GM12878 (cell line): ENCODE data around the gene BEGAIN. TPM values are rescaled to one million over a fixed set of nuclear protein-coding genes. Genes with fewer than 3 reads are reported as not detected.

Experiments used
- ATAC-seq: fragments of 200-7000 bp; cut with Tn5 transposase; 3 replicates; pipeline ENCODE4 v1.9.1; 2020; ENCODE audit warnings: mild to moderate bottlenecking, moderate library complexity
- BruUV-seq: library from RNA; stranded (reverse); fragments of 400-500 nt; replicated peaks from 2 replicates; lab custom pipeline; 2021; lab: Mats Ljungman, UMichigan
- CTCF ChIA-PET: fragments of 300-600 bp; sonication (Branson Sonifier 250); formaldehyde crosslinking; extraction: SDS; loops from one replicate; lab custom pipeline; 2021; ENCODE audit warnings: inconsistent platforms; lab: Yijun Ruan, JAX
- POLR2A ChIA-PET: fragments of 350-600 bp; formaldehyde crosslinking; extraction: SDS; loops from one replicate; lab custom pipeline; 2021; ENCODE audit warnings: inconsistent platforms; lab: Charles Lee
- RAD21 ChIA-PET: fragments of 300-600 bp; sonication (Branson Sonifier 250); formaldehyde crosslinking; loops from one replicate; lab custom pipeline; 2023; ENCODE audit warnings: antibody characterized with exemption; ENCODE audit not compliant: unreplicated experiment; lab: Charles Lee
- SMC1A ChIA-PET: fragments of 300-600 bp; sonication (Branson Sonifier 250); formaldehyde crosslinking; loops from one replicate; lab custom pipeline; 2023; ENCODE audit not compliant: unreplicated experiment, uncharacterized antibody; lab: Charles Lee
- DNase-seq: peaks from one replicate; pipeline ENCODE4 v3.0.0-alpha.2; 2011; ENCODE audit warnings: low read depth, low spot score
- FAIRE-seq: peaks from 3 replicates; lab custom pipeline; 2011; peaks lifted over from hg19 to GRCh38; lab: Jason Lieb, UNC
- H2AFZ ChIP-seq: 2 replicates; pipeline ENCODE4 v1.6.0; 2011; ENCODE audit warnings: low read depth, low read length, control low read depth; ENCODE audit not compliant: control insufficient read depth
- H3K27ac ChIP-seq: 2 replicates; pipeline ENCODE4 v1.5.1; 2011; ENCODE audit warnings: control low read depth; ENCODE audit not compliant: control insufficient read depth, insufficient read depth
- H3K27me3 ChIP-seq, 2 experiments: replicated peaks in 1 of 2; 2 replicates each; pipeline versions ENCODE4 v1.6.0 to v1.6.1; 2011; ENCODE audit warnings: low read length in 1 of 2; ENCODE audit not compliant: control insufficient read depth in 2 of 2, insufficient read depth in 2 of 2
- H3K36me3 ChIP-seq, 2 experiments: 2 replicates each; pipeline ENCODE4 v1.5.1; 2011; ENCODE audit warnings: low read length in 1 of 2; ENCODE audit not compliant: control insufficient read depth in 2 of 2, insufficient read depth in 2 of 2
- H3K4me1 ChIP-seq: 2 replicates; pipeline ENCODE4 v1.6.1; 2011; ENCODE audit warnings: mild to moderate bottlenecking, low read length, moderate library complexity, mixed read lengths; ENCODE audit not compliant: control insufficient read depth, insufficient read depth
- H3K4me2 ChIP-seq: 2 replicates; pipeline ENCODE4 v1.6.0; 2011; ENCODE audit warnings: control low read depth; ENCODE audit not compliant: control insufficient read depth, insufficient read depth
- H3K4me3 ChIP-seq: fragments of 200-600 bp; sonication (generic); 2 replicates; pipeline ENCODE4 v1.5.1; 2016
- H3K79me2 ChIP-seq: 2 replicates; pipeline ENCODE4 v1.6.0; 2011; ENCODE audit warnings: low read length; ENCODE audit not compliant: control insufficient read depth, insufficient read depth
- H3K9ac ChIP-seq: 2 replicates; pipeline ENCODE4 v1.8.0; 2011; ENCODE audit warnings: low read length, control low read depth, mixed read lengths; ENCODE audit not compliant: control insufficient read depth, insufficient read depth
- H3K9me3 ChIP-seq: replicated peaks from 3 replicates; pipeline ENCODE4 v1.5.1; 2011; ENCODE audit warnings: mild to moderate bottlenecking, low read length; ENCODE audit not compliant: control insufficient read depth, insufficient read depth
- H4K20me1 ChIP-seq: 2 replicates; pipeline ENCODE4 v1.6.0; 2011; ENCODE audit not compliant: control insufficient read depth, insufficient read depth
- HDAC2 ChIP-seq: fragments of 200-600 bp; sonication (generic); IDR thresholded peaks from 2 replicates; pipeline ENCODE4 v1.6.1; 2017
- HDAC6 ChIP-seq: fragments of 200-600 bp; sonication (generic); IDR thresholded peaks from one replicate; pipeline ENCODE4 v1.8.0; 2017; ENCODE audit warnings: antibody characterized with exemption; ENCODE audit not compliant: unreplicated experiment
- NR2C2 ChIP-seq: IDR thresholded peaks from 2 replicates; pipeline ENCODE4 v1.6.1; 2011; ENCODE audit warnings: borderline replicate concordance, low read depth; ENCODE audit not compliant: control insufficient read depth, insufficient read length
- PAX5 ChIP-seq: IDR thresholded peaks from 2 replicates; pipeline ENCODE4 v1.6.1; 2011; ENCODE audit warnings: low read depth, low read length, borderline replicate concordance
- YBX1 ChIP-seq: fragments of 450-650 bp; IDR thresholded peaks from 2 replicates; pipeline ENCODE4 v1.6.1; 2016; ENCODE audit warnings: antibody characterized with exemption
- YY1 ChIP-seq: IDR thresholded peaks from 2 replicates; pipeline ENCODE4 v1.6.1; 2011; ENCODE audit warnings: low read depth, mild to moderate bottlenecking, low read length
- ZNF207 ChIP-seq: fragments of 450-650 bp; IDR thresholded peaks from 2 replicates; pipeline ENCODE4 v1.6.1; 2014; ENCODE audit warnings: antibody characterized with exemption, mild to moderate bottlenecking, borderline replicate concordance
- WGBS: methylation state at CpG from one replicate; pipeline ENCODE4 v1.1.6; 2016; ENCODE audit warnings: low lambda C conversion rate; ENCODE audit not compliant: insufficient replicate concordance, insufficient coverage; ENCODE audit errors: missing lambda C conversion rate; 5-methylcytosine and 5-hydroxymethylcytosine counted together
- in situ Hi-C: fragments of 300-500 bp; cut with MboI; formaldehyde crosslinking; loops from 9 replicates; pipeline ENCODE4 v1.14.3; 2018; ENCODE audit warnings: mixed read lengths
- intact Hi-C: fragments of 100-400 bp; cut with micrococcal nuclease; formaldehyde crosslinking; loops from one replicate; pipeline ENCODE4 v1.14.2; 2022; ENCODE audit not compliant: unreplicated experiment
- polyA plus RNA-seq, 11 experiments: library from polyadenylated mRNA; depleted of rRNA in 4 of 11; unstranded in 6 of 11; stranded (reverse) in 5 of 11; fragments of >200 nt; fragmentation: Nextera tagmentation in 4 of 11; fragmentation: Illumina TruSeq in 1 of 11; extraction: Ambion mirVana in 4 of 11; extraction: Trizol in 1 of 11; gene quantifications; 1 replicate in 1 of 11; 2 replicates in 10 of 11; pipeline versions ENCODE4 v1.2.1 to v1.2.3, GENCODE V29; 2011 to 2016; ENCODE audit warnings: inconsistent platforms in 2 of 11, missing spikeins in 2 of 11, low read depth in 1 of 11
- total RNA-seq, 4 experiments: library from RNA; depleted of rRNA in 3 of 4; stranded (reverse); fragments of >200 nt in 3 of 4; fragmentation: Illumina TruSeq in 1 of 4; extraction: Trizol in 1 of 4; gene quantifications; 2 replicates each; pipeline versions ENCODE4 v1.2.1 to v1.2.3, GENCODE V29; 2013 to 2021
- TF ChIP-seq, protein P1 (sequence below): IDR thresholded peaks from 2 replicates; pipeline ENCODE4 v1.6.1; 2011; ENCODE audit warnings: borderline replicate concordance, low read depth, mild to moderate bottlenecking, moderate library complexity, low read length; ENCODE audit not compliant: insufficient read depth, poor library complexity, severe bottlenecking
- TF ChIP-seq, protein P2 (sequence below): fragments of 450-650 bp; formaldehyde crosslinking; IDR thresholded peaks from 2 replicates; pipeline ENCODE4 v1.5.0; 2022; ENCODE audit warnings: mild to moderate bottlenecking, missing genetic modification characterization
- TF ChIP-seq, protein P3 (sequence below): IDR thresholded peaks from 2 replicates; pipeline ENCODE4 v1.6.1; 2012; ENCODE audit warnings: mild to moderate bottlenecking, low read depth, low read length

Gene BEGAIN
- total and polyA plus RNA-seq, 10 of the 15 experiments (the other 5 are each of a cell fraction or from before 2014, with no cell fraction given), result 0.01 to 0.31 (median 0.06) TPM; not detected in 5

GRCh38 chr14:100601914-100602313 is 14.7 kb upstream of the BEGAIN start:
- H3K79me2 ChIP-seq, result no peaks in the 10 kb centered on the region
- POLR2A ChIA-PET, result no interaction called here
- no TSS peak for BruUV-seq
- CTCF ChIA-PET, result no interaction called here
- no peaks in the 10 kb centered on the region for H3K36me3 ChIP-seq
- intact Hi-C loops (no loop called here), in situ Hi-C loops (no loop called here)
- no peak overlapping the region for H2AFZ ChIP-seq
- no peaks in the 10 kb centered on the region; a peak in 1 of 4 replicates for H3K27me3 ChIP-seq
- H3K4me2 ChIP-seq, result no peak overlapping the region
- WGBS, result 38% methylated on average over 4 of the region's 4 CpGs
- no peaks in the 10 kb centered on the region; the same call in 1 of the 3 replicates for H3K9me3 ChIP-seq
- H3K9ac ChIP-seq, result no peak overlapping the region
- ATAC-seq (no peak), FAIRE-seq (no peak), DNase-seq (no peak)
- H3K4me1 ChIP-seq, result no peaks in the 10 kb centered on the region
- no peak overlapping the region for H3K4me3 ChIP-seq
- SMC1A ChIA-PET, result no interaction called here
- H4K20me1 ChIP-seq, result no peaks in the 10 kb centered on the region
- H3K27ac ChIP-seq, result no peak overlapping the region
- RAD21 ChIA-PET, result no interaction called here
- TF ChIP-seq, protein P1, sequence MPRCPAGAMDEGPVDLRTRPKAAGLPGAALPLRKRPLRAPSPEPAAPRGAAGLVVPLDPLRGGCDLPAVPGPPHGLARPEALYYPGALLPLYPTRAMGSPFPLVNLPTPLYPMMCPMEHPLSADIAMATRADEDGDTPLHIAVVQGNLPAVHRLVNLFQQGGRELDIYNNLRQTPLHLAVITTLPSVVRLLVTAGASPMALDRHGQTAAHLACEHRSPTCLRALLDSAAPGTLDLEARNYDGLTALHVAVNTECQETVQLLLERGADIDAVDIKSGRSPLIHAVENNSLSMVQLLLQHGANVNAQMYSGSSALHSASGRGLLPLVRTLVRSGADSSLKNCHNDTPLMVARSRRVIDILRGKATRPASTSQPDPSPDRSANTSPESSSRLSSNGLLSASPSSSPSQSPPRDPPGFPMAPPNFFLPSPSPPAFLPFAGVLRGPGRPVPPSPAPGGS, result no peak
- TF ChIP-seq ZNF207, result no peak
- TF ChIP-seq, protein P2, sequence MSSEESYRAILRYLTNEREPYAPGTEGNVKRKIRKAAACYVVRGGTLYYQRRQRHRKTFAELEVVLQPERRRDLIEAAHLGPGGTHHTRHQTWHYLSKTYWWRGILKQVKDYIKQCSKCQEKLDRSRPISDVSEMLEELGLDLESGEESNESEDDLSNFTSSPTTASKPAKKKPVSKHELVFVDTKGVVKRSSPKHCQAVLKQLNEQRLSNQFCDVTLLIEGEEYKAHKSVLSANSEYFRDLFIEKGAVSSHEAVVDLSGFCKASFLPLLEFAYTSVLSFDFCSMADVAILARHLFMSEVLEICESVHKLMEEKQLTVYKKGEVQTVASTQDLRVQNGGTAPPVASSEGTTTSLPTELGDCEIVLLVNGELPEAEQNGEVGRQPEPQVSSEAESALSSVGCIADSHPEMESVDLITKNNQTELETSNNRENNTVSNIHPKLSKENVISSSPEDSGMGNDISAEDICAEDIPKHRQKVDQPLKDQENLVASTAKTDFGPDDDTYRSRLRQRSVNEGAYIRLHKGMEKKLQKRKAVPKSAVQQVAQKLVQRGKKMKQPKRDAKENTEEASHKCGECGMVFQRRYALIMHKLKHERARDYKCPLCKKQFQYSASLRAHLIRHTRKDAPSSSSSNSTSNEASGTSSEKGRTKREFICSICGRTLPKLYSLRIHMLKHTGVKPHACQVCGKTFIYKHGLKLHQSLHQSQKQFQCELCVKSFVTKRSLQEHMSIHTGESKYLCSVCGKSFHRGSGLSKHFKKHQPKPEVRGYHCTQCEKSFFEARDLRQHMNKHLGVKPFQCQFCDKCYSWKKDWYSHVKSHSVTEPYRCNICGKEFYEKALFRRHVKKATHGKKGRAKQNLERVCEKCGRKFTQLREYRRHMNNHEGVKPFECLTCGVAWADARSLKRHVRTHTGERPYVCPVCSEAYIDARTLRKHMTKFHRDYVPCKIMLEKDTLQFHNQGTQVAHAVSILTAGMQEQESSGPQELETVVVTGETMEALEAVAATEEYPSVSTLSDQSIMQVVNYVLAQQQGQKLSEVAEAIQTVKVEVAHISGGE, result no peak
- TF ChIP-seq HDAC6, result no peak
- TF ChIP-seq YBX1, result no peak
- no peak for TF ChIP-seq PAX5
- no peak for TF ChIP-seq YY1
- no peak for TF ChIP-seq HDAC2
- TF ChIP-seq, protein P3, sequence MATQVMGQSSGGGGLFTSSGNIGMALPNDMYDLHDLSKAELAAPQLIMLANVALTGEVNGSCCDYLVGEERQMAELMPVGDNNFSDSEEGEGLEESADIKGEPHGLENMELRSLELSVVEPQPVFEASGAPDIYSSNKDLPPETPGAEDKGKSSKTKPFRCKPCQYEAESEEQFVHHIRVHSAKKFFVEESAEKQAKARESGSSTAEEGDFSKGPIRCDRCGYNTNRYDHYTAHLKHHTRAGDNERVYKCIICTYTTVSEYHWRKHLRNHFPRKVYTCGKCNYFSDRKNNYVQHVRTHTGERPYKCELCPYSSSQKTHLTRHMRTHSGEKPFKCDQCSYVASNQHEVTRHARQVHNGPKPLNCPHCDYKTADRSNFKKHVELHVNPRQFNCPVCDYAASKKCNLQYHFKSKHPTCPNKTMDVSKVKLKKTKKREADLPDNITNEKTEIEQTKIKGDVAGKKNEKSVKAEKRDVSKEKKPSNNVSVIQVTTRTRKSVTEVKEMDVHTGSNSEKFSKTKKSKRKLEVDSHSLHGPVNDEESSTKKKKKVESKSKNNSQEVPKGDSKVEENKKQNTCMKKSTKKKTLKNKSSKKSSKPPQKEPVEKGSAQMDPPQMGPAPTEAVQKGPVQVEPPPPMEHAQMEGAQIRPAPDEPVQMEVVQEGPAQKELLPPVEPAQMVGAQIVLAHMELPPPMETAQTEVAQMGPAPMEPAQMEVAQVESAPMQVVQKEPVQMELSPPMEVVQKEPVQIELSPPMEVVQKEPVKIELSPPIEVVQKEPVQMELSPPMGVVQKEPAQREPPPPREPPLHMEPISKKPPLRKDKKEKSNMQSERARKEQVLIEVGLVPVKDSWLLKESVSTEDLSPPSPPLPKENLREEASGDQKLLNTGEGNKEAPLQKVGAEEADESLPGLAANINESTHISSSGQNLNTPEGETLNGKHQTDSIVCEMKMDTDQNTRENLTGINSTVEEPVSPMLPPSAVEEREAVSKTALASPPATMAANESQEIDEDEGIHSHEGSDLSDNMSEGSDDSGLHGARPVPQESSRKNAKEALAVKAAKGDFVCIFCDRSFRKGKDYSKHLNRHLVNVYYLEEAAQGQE, result no peak
- no peak for TF ChIP-seq NR2C2
